Breast epithelium (tissue), 3 donors: ENCODE measurements around the gene TTYH3.

Experiments
- POLR2A ChIP-seq: fragments of 450-650 bp; IDR thresholded peaks from one replicate; pipeline ENCODE4 v1.6.1; 2016; ENCODE audit warnings: antibody characterized with exemption, mild to moderate bottlenecking, moderate library complexity
- TF ChIP-seq, protein P1 (sequence below), 3 donors: fragments of 450-650 bp; IDR thresholded peaks; one replicate each; pipeline ENCODE4 v1.5.1; 2016 to 2017; ENCODE audit warnings: antibody characterized with exemption in 3 of 3, mild to moderate bottlenecking in 3 of 3, moderate library complexity in 3 of 3

DNA sequence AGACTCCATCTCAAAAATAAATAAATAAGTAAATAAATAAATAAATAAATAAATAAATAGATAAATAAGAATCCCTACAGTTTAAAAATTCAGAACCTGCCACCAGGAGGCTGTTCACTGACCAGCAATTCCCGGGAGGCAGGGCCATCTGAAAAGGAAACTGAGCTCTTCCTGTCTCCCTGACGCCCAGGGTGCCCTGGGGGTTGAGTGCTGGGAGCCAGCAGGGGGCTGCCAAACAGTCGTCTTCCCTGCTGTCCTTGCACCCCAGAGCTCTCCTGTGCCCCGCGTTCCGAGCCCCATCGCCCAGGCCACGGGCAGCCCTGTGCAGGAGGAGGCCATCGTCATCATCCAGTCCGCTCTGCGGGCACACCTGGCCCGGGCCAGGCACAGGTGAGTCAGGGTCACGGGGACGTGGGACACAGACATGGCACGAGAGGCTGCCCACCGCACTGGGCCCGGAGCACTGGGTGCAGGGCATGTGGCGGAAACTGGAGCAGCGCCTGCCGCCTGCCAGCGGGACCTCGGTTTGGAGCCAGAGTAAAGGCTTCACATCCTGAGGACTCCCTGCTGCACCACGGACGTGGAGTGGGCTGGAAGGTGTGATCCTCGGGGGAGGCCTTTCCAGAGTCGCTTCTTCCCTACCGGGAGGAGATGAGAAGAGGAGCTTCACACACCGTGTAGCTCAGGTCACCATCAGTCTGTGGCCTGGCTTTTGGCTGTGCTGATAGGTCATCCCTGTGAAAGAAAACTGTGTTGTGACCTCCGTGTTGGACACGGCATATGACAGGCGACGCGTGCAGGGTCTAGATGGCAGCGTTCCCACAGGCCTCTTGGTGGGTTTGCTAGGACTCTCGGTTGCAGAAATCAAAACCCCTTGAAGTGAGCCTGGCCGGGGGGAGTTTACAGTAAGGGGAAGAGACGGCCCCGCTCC is 25.9 kb upstream of the TTYH3 start:
- TF ChIP-seq, protein P1, sequence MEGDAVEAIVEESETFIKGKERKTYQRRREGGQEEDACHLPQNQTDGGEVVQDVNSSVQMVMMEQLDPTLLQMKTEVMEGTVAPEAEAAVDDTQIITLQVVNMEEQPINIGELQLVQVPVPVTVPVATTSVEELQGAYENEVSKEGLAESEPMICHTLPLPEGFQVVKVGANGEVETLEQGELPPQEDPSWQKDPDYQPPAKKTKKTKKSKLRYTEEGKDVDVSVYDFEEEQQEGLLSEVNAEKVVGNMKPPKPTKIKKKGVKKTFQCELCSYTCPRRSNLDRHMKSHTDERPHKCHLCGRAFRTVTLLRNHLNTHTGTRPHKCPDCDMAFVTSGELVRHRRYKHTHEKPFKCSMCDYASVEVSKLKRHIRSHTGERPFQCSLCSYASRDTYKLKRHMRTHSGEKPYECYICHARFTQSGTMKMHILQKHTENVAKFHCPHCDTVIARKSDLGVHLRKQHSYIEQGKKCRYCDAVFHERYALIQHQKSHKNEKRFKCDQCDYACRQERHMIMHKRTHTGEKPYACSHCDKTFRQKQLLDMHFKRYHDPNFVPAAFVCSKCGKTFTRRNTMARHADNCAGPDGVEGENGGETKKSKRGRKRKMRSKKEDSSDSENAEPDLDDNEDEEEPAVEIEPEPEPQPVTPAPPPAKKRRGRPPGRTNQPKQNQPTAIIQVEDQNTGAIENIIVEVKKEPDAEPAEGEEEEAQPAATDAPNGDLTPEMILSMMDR (IDR thresholded peaks at IDR 0.05) = no peak
- no peak for TF ChIP-seq POLR2A
